CD4-positive, alpha-beta T cell (primary cell): ENCODE data around the gene GNG7. TPM values are rescaled to one million over a fixed set of nuclear protein-coding genes. Genes with fewer than 3 reads are reported as not detected.
A peak's percentile ranks its signal among the peaks of the same experiment; 100 is the strongest.

Experiments used
- ATAC-seq: fragments of 200-7000 bp; cut with Tn5 transposase; one replicate; pipeline ENCODE4 v1.10.0; 2022; ENCODE audit warnings: mild to moderate bottlenecking; ENCODE audit not compliant: poor library complexity
- CTCF ChIA-PET: fragments of 350-600 bp; sonication (Branson Sonifier 250); formaldehyde crosslinking; loops from one replicate; lab custom pipeline; 2021; ENCODE audit warnings: antibody characterized with exemption, inconsistent platforms; lab: Charles Lee
- POLR2A ChIA-PET: fragments of 350-600 bp; sonication (Branson Sonifier 250); formaldehyde crosslinking; loops from one replicate; lab custom pipeline; 2021; ENCODE audit warnings: antibody characterized with exemption, inconsistent platforms; lab: Charles Lee
- DNase-seq, 14 experiments: peaks; one replicate each; pipeline ENCODE4 v3.0.0-alpha.2; 2013 to 2020; ENCODE audit warnings: mixed read lengths in 2 of 14
- H3K27ac ChIP-seq, 2 donors: one replicate each; pipeline versions ENCODE4 v1.5.1 to v1.7.0; 2013; ENCODE audit warnings: low read length in 2 of 2, low read depth in 1 of 2, mild to moderate bottlenecking in 1 of 2
- H3K27me3 ChIP-seq, 2 experiments: 1 replicate in 1 of 2; 2 replicates in 1 of 2; pipeline versions ENCODE4 v1.6.1 to v1.7.0; 2013; ENCODE audit warnings: low read length in 2 of 2, control low read depth in 1 of 2, mild to moderate bottlenecking in 1 of 2, moderate library complexity in 1 of 2; ENCODE audit not compliant: insufficient read depth in 2 of 2, control insufficient read depth in 1 of 2
- H3K36me3 ChIP-seq: one replicate; pipeline ENCODE4 v1.6.1; 2013; ENCODE audit warnings: low read length, control low read depth; ENCODE audit not compliant: insufficient read depth
- H3K4me1 ChIP-seq: one replicate; pipeline ENCODE4 v1.6.1; 2013; ENCODE audit warnings: low read length, control low read depth; ENCODE audit not compliant: insufficient read depth
- H3K4me3 ChIP-seq: one replicate; pipeline ENCODE4 v1.5.1; 2013; ENCODE audit warnings: mild to moderate bottlenecking, low read length, moderate library complexity
- H3K9me3 ChIP-seq, 2 experiments: 1 replicate in 1 of 2; 2 replicates in 1 of 2; pipeline versions ENCODE4 v1.6.1 to v1.7.0; 2013; ENCODE audit warnings: low read length in 2 of 2, mild to moderate bottlenecking in 2 of 2, control low read depth in 1 of 2, moderate library complexity in 1 of 2; ENCODE audit not compliant: control insufficient read depth in 1 of 2, insufficient read depth in 1 of 2
- H3K27ac Mint-ChIP-seq: one replicate; pipeline ENCODE4 v1.8.0; 2020; ENCODE audit warnings: mixed read lengths
- H3K27me3 Mint-ChIP-seq: one replicate; pipeline ENCODE4 v1.8.0; 2021; ENCODE audit warnings: mixed read lengths
- H3K36me3 Mint-ChIP-seq: one replicate; pipeline ENCODE4 v1.8.0; 2021; ENCODE audit warnings: low read depth, mixed read lengths
- H3K4me1 Mint-ChIP-seq: one replicate; pipeline ENCODE4 v1.8.0; 2021; ENCODE audit warnings: low read depth, mixed read lengths
- H3K4me3 Mint-ChIP-seq: one replicate; pipeline ENCODE4 v1.8.0; 2020; ENCODE audit warnings: mild to moderate bottlenecking, mixed read lengths
- H3K9me3 Mint-ChIP-seq: one replicate; pipeline ENCODE4 v1.8.0; 2020; ENCODE audit warnings: mixed read lengths
- CTCF ChIP-seq: fragments of 200-600 bp; IDR thresholded peaks from one replicate; pipeline ENCODE4 v1.8.0; 2022; ENCODE audit warnings: antibody characterized with exemption, mild to moderate bottlenecking
- intact Hi-C, 2 experiments: fragments of 100-400 bp; cut with DNase I in 1 of 2; cut with micrococcal nuclease in 1 of 2; formaldehyde crosslinking; loops; one replicate each; pipeline versions ENCODE4 v1.15.1 to v1.9.0; 2023 to 2025; cut with DNase I, micrococcal nuclease
- total RNA-seq, 174 experiments: library from RNA in 2 of 174; stranded (reverse) in 2 of 174; gene quantifications; one replicate each; pipeline ENCODE4 v1.2.3 and lab custom pipeline; 2021 to 2026

The GNG7 gene
- total RNA-seq, 2 experiments from 2014 or later: 5.2 to 5.7 TPM

- peak overlapping the region; percentile 81 for H3K27ac Mint-ChIP-seq
- no peaks in the 10 kb centered on the region for H3K27me3 Mint-ChIP-seq
- DNase-seq: peak in 3 of 14 experiments; percentile 60 to 73 (median 70)
- intact Hi-C loops: no loop called here
- ATAC-seq: peak; percentile 76
- H3K4me3 Mint-ChIP-seq: peak overlapping the region; percentile 65
- peaks cover 6 to 7% of the 10 kb centered on the region in 2 experiments for H3K9me3 ChIP-seq
- no peak for TF ChIP-seq CTCF
- H3K4me3 ChIP-seq: no peak overlapping the region
- peaks cover 48% of the 10 kb centered on the region for H3K4me1 ChIP-seq
- no peaks in the 10 kb centered on the region for H3K27me3 ChIP-seq
- no peaks in the 10 kb centered on the region for H3K36me3 Mint-ChIP-seq
- POLR2A ChIA-PET: interaction anchor here (1.7 to 3.9 kb wide), 3 partner anchors 9 to 153 kb away, joined by 4 to 30 read pairs (median 12); partner anchors contain the start of gene GADD45B
- peaks cover 46% of the 10 kb centered on the region for H3K4me1 Mint-ChIP-seq
- no peaks in the 10 kb centered on the region for H3K9me3 Mint-ChIP-seq
- peak overlapping the region; percentile 23 to 45 for H3K27ac ChIP-seq
- no peaks in the 10 kb centered on the region for H3K36me3 ChIP-seq
- CTCF ChIA-PET: interaction anchor here (0.8 to 2.4 kb wide), 2 partner anchors 7 to 152 kb away, joined by 3 to 19 read pairs; no protein-coding TSS in a partner anchor
Measured at GRCh38 chr19:2629491-2630351, 72.8 kb downstream of the GNG7 start.

DNA sequence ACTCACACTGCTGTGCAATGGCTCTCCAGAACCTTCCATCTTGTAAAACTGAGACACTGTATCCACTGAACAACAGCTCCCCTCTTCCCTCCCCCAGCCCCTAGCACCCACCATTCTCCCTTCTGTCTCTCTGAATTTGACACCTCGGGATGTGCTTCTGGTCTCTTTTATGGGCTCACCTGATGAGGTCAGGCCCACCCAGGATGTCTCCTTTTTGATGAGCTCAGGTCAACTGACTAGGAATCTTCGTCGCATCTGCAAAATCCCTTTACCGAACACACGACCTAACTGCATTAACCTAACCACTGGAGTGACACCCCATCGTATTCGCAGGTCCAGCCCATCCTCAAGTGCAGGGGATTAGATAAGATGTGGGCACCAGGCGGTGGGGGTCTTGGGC is 73.9 kb downstream of the GNG7 start:
- no peak overlapping the region for H3K4me3 Mint-ChIP-seq
- TF ChIP-seq CTCF: no peak
- ChIA-PET CTCF (interaction anchor here (1.7 to 2.4 kb wide), 3 partner anchors 8 to 17 kb away, joined by 4 to 19 read pairs (median 11); no protein-coding TSS in a partner anchor), POLR2A (interaction anchor here (0.8 to 1.8 kb wide), 2 partner anchors 9 to 152 kb away, joined by 3 to 7 read pairs; partner anchors contain the start of gene GADD45B)
- DNase-seq (no peak), ATAC-seq (no peak)
- Histone ChIP-seq H3K27me3 (no peaks in the 10 kb centered on the region), H3K4me1 (peaks cover 48% of the 10 kb centered on the region), H3K4me3 (no peak overlapping the region), H3K36me3 (no peaks in the 10 kb centered on the region), H3K9me3 (peaks cover 6 to 7% of the 10 kb centered on the region in 2 experiments), H3K27ac (no peak overlapping the region)
- intact Hi-C loops: no loop called here
- no peaks in the 10 kb centered on the region for H3K27me3 Mint-ChIP-seq
- no peaks in the 10 kb centered on the region for H3K36me3 Mint-ChIP-seq
- H3K9me3 Mint-ChIP-seq: no peaks in the 10 kb centered on the region
- peak overlapping the region; percentile 81 for H3K27ac Mint-ChIP-seq
- H3K4me1 Mint-ChIP-seq: peaks cover 51% of the 10 kb centered on the region

GRCh38 chr19:2627855-2628254 is 74.6 kb downstream of the GNG7 start:
- H3K4me1 Mint-ChIP-seq: peaks cover 51% of the 10 kb centered on the region
- no peaks in the 10 kb centered on the region for H3K27me3 Mint-ChIP-seq
- ATAC-seq: peak; percentile 6
- no peak for TF ChIP-seq CTCF
- DNase-seq: peak in 1 of 14 experiments; percentile 57
- Histone ChIP-seq H3K4me3 (no peak overlapping the region), H3K27me3 (no peaks in the 10 kb centered on the region), H3K4me1 (peaks cover 48% of the 10 kb centered on the region), H3K27ac (no peak overlapping the region), H3K36me3 (no peaks in the 10 kb centered on the region), H3K9me3 (peaks cover 6 to 7% of the 10 kb centered on the region in 2 experiments)
- intact Hi-C loops: no loop called here
- H3K9me3 Mint-ChIP-seq: no peaks in the 10 kb centered on the region
- ChIA-PET CTCF (interaction anchor here (1.7 to 2.4 kb wide), 3 partner anchors 9 to 17 kb away, joined by 4 to 19 read pairs (median 11); no protein-coding TSS in a partner anchor), POLR2A (interaction anchor here (1.8 kb wide), 1 partner anchor 152 kb away, joined by 7 read pairs; the partner anchor contains the start of gene GADD45B)
- no peaks in the 10 kb centered on the region for H3K36me3 Mint-ChIP-seq
- no peak overlapping the region for H3K4me3 Mint-ChIP-seq
- peak overlapping the region; percentile 81 for H3K27ac Mint-ChIP-seq
